Thoracic aorta (tissue), 2 donors: ENCODE results near the gene COL18A1. TPM values are rescaled to one million over a fixed set of nuclear protein-coding genes. Genes with fewer than 3 reads are reported as not detected.
A peak's percentile ranks its signal among the peaks of the same experiment; 100 is the strongest.

Experiments
- ATAC-seq: fragments of 150-250 bp; one replicate; pipeline ENCODE4 v1.8.0; 2017; ENCODE audit warnings: low read depth; ENCODE audit not compliant: insufficient number of reproducible peaks, low FRiP score
- DNase-seq: peaks from one replicate; pipeline ENCODE4 v3.0.0-alpha.2; 2020; ENCODE audit warnings: low spot score
- H3K27ac ChIP-seq, 2 donors: fragments of 200-600 bp; sonication (generic); 1 replicate in 1 of 2; 2 replicates in 1 of 2; pipeline ENCODE4 v1.5.1; 2016; ENCODE audit warnings: mild to moderate bottlenecking in 2 of 2, moderate library complexity in 2 of 2
- H3K27me3 ChIP-seq: fragments of 200-600 bp; sonication (generic); replicated peaks from 2 replicates; pipeline ENCODE4 v1.6.0; 2016; ENCODE audit warnings: mild to moderate bottlenecking; ENCODE audit not compliant: insufficient read depth
- H3K36me3 ChIP-seq: fragments of 200-600 bp; sonication (generic); one replicate; pipeline ENCODE4 v1.5.1; 2016
- H3K4me1 ChIP-seq, 2 donors: fragments of 200-600 bp; sonication (generic); 1 replicate in 1 of 2; 2 replicates in 1 of 2; pipeline versions ENCODE4 v1.5.1 to v1.6.0; 2016; ENCODE audit warnings: low read depth in 2 of 2, mild to moderate bottlenecking in 1 of 2; ENCODE audit not compliant: control insufficient read depth in 1 of 2
- H3K4me3 ChIP-seq: fragments of 200-600 bp; sonication (generic); 2 replicates; pipeline ENCODE4 v1.5.1; 2016; ENCODE audit warnings: mild to moderate bottlenecking
- H3K9me3 ChIP-seq: fragments of 200-600 bp; sonication (generic); 2 replicates; pipeline ENCODE4 v1.5.1; 2016
- total RNA-seq, 2 donors: library from RNA; depleted of rRNA; stranded (reverse); fragments of >200 nt; gene quantifications; one replicate each; pipeline versions ENCODE4 v1.1.0 to v1.2.3, GENCODE V29; 2016
- TF ChIP-seq, protein P1 (sequence below): fragments of 200-600 bp; sonication (generic); IDR thresholded peaks from one replicate; pipeline ENCODE4 v1.5.1; 2019; ENCODE audit warnings: antibody characterized with exemption

COL18A1 gene
- total RNA-seq, 2 donors from 2014 or later = 507 to 811 TPM

DNA sequence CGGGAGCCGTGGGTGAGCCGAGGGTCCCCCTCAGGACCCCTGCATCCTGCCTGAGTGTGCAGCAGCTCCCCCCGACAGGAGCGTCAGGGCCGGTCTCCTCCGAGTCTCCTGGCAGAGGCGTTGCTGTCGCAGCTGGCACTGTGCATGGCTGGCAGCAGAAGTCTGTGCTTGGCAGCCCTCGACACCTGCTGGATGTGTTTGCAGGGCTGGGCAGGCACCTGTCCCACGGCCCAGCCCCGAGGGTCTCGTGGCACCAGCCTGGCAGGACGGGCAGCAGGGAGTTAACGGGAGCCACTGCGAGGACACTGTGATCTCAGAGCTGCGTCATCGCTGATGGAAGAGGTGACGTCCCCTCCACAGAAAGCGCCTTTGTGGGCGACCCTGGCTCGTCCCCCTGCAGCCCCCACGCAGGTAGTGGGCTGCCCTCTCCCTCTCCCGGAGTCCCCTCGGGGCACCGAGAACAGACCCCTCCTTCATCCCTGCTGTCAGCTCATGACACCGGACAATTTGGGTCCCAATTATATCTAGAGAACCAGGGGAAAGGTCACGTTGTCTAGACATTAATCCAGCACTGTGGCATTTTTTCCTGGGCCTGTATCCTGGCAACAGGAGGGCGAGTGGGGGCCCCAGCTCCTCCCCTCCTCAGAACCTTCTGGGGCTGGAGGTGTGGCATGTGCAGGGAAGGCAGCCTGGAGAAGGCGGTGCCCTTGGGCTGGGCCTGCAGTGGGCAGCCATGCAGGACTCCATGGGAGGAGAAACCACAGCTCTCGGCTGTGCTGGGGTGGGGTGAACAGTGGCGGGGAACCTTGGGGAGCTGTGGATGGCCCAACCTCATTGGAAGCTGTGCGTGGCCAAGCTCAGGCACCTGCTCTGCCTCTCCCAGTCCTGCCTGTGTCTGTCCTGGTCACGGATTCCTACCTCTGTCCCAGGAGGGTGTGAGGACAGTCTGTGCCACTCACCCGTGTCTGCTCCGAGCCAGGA lies 15.4 kb downstream of the COL18A1 start:
- Histone ChIP-seq H3K4me1 (peaks cover 15 to 84% of the 10 kb centered on the region in 2 donors), H3K4me3 (peak overlapping the region; percentile 59), H3K27me3 (no peaks in the 10 kb centered on the region), H3K36me3 (no peaks in the 10 kb centered on the region), H3K27ac (peak overlapping the region; percentile 78 to 87), H3K9me3 (no peaks in the 10 kb centered on the region)
- TF ChIP-seq, protein P1, sequence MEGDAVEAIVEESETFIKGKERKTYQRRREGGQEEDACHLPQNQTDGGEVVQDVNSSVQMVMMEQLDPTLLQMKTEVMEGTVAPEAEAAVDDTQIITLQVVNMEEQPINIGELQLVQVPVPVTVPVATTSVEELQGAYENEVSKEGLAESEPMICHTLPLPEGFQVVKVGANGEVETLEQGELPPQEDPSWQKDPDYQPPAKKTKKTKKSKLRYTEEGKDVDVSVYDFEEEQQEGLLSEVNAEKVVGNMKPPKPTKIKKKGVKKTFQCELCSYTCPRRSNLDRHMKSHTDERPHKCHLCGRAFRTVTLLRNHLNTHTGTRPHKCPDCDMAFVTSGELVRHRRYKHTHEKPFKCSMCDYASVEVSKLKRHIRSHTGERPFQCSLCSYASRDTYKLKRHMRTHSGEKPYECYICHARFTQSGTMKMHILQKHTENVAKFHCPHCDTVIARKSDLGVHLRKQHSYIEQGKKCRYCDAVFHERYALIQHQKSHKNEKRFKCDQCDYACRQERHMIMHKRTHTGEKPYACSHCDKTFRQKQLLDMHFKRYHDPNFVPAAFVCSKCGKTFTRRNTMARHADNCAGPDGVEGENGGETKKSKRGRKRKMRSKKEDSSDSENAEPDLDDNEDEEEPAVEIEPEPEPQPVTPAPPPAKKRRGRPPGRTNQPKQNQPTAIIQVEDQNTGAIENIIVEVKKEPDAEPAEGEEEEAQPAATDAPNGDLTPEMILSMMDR = no peak
- ATAC-seq (peak; percentile 39), DNase-seq (no peak)

DNA sequence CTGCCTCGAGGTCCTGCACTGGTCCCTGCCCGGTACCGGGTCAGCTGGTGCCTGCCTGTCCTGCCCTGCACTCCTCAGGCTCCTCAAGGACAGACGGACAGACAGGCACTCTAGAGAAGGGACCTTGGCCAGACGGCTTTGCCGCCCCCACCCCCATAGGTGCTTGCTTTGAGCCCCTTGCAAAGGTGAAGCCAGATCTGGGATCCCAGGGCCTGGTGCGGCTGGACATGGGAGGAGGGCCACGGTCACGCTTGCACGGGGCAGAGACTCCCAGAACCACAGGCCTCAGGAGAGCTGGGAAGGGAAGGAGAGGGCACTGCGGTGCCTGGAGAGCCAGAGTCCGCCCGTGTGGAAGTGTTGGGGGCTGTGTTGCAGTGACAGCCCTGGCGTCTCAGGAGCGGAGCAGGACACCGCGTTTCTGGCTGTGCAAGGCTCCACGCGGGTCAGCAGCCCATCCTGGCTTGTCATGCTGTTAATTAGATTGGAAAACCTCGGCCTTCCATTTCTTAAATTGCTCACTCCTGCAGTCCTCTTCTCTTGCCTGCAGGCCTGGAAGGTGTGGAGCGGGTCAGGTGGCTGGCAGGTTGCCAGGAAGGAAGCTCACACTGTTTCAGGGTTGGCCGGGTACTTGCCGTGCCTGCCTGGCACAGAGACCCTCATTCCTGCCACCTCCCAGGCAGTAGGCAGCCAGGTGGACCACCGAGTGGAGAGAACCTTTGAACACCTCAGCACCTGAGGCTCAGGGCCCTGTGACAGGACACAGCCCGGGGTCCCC lies 16.3 kb downstream of the COL18A1 start:
- DNase-seq (no peak), ATAC-seq (no peak)
- peaks cover 15 to 75% of the 10 kb centered on the region in 2 donors for H3K4me1 ChIP-seq

GRCh38 chr21:45421846-45422775 lies 17.1 kb downstream of the COL18A1 start:
- DNase-seq = no peak
- peaks cover 14 to 74% of the 10 kb centered on the region in 2 donors for H3K4me1 ChIP-seq
- TF ChIP-seq, protein P1 = no peak
- H3K27ac ChIP-seq = peak overlapping the region; percentile 78 to 87
- no peak overlapping the region for H3K4me3 ChIP-seq
- no peaks in the 10 kb centered on the region for H3K9me3 ChIP-seq
- no peaks in the 10 kb centered on the region for H3K36me3 ChIP-seq
- no peak for ATAC-seq
- H3K27me3 ChIP-seq = no peaks in the 10 kb centered on the region

More for the DNA sequence above, 16.3 kb downstream of the COL18A1 start:
- Histone ChIP-seq H3K27ac (peak overlapping the region; percentile 78 to 87), H3K4me3 (peak overlapping the region; percentile 59), H3K9me3 (no peaks in the 10 kb centered on the region), H3K36me3 (no peaks in the 10 kb centered on the region), H3K27me3 (no peaks in the 10 kb centered on the region)
- TF ChIP-seq, protein P1 = no peak

DNA sequence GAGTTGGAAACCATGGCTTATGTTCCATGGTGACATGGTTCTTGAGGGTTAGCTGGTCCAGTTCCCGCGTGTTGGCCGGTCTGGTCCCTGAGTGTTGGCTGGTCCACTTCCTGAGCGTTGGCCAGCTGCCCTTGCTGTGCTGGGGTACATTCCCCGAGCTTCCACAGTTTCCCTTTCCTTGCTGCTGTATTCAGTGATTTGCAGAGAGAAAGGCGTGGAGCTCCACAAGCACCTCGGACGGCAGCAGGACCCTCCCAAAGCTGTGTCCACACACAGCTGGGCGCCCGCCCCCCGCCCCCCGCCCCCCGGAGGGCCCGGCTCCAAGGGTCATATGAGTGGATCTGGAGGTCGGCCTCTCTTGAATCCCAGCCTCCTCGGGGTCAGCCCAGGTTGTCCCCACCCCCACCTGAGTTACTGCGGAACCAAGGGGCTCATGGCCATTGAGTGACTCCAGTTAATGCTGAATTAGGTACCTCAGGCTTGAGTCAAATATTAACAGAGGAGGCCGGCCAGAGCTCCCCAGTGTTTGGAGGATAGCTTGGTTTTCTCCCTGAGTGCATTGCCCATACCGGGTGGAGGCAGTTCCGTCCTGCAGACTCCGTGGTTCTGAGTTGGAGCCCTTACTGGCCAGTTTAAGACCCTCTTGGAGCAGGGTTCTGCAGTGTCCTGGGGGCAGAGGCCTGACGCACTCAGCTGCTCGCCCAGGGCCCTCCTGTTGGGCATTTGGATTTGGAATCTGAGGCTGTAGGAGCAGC lies 18.4 kb downstream of the COL18A1 start:
- Histone ChIP-seq H3K4me1 (peaks cover 18 to 73% of the 10 kb centered on the region in 2 donors), H3K36me3 (no peaks in the 10 kb centered on the region), H3K27me3 (no peaks in the 10 kb centered on the region), H3K4me3 (no peak overlapping the region), H3K27ac (peak overlapping the region in 1 of 2 donors; percentile 78), H3K9me3 (no peaks in the 10 kb centered on the region)
- no peak for DNase-seq
- ATAC-seq = no peak
- TF ChIP-seq, protein P1 = no peak
